ENCODE results near the gene MASP2. TPM values are rescaled to one million over a fixed set of nuclear protein-coding genes. Genes with fewer than 3 reads are reported as not detected.
"Not testable (repeated sequence)": the region's sequence is repeated elsewhere in the genome, so short reads cannot be mapped to it uniquely, and the experiment has no call there.

The MASP2 gene
- total RNA-seq, 1 donor from 2014 or later: not detected

DNA sequence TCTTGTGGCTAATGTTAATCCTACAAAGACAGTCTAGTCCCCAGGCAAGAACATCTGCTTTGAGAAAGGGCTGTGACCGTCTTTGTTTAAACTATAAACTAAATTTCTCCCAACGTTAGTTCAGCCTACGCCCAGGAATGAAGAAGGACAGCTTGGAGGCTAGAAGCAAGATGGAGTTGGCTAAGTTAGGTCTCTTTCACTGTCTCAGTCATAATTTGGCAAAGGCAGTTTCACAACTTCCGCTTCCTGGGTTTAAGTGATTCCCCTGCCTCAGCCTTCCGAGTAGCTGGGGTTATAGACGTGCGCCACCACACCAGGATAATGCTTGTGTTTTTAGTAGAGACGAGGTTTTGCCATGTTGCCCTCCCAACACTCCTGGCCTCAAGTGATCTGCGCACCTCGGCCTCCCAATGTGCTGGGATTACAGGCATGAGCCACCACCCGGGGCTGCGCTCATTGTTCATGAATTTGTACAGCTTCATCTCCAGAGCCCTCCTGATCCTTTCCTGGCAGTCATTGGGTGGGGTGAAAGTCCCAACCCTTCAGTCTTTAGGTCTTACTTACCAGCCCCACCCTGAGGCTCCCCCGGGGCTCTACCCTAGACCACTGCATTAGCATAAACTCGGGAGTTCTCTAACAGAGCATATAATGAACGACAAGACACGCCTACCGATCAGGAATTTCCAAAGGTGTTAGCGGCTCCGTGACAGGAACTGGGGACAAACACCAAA, 4.9 kb upstream of the MASP2 start:
- intact Hi-C loops (cut with micrococcal nuclease): no loop called here
- H3K27ac ChIP-seq (replicated peaks): no peak overlapping the region
- H3K9me3 ChIP-seq (replicated peaks): no peaks in the 10 kb centered on the region
- DNase-seq: no peak
- H3K4me1 ChIP-seq: peaks cover 6% of the 10 kb centered on the region
- no peak for TF ChIP-seq CTCF (IDR thresholded peaks at IDR 0.05; ENCODE audit: borderline replicate concordance)
- peaks cover 8% of the 10 kb centered on the region for H3K27me3 ChIP-seq (ENCODE audit: low read depth)
- H3K36me3 ChIP-seq: peaks cover 24% of the 10 kb centered on the region
- H3K4me3 ChIP-seq: no peak overlapping the region

DNA sequence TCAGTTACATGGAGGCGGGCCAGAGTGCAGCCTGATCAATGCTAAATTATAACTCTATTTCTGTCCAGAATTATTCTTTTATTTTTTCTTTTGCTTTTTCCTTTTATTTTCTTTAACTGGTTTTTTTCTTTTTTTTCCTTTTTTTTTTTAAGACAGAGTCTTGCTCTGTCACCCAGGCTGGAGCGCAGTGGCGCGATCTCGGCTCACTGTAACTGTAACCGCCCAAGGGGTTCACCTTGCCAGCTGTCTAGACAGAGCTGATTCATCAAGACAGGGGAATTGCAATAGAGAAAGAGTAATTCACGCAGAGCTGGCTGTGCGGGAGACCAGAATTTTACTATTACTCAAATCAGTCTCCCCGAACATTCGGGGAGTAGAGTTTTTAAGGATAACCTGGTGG, 4.1 kb upstream of the MASP2 start:
- H3K27me3 ChIP-seq (ENCODE audit: low read depth); H3K27ac ChIP-seq (replicated peaks); intact Hi-C loops (cut with micrococcal nuclease); DNase-seq; H3K4me1 ChIP-seq; H3K4me3 ChIP-seq; H3K9me3 ChIP-seq (replicated peaks): not testable (repeated sequence)
- peaks cover 16% of the 10 kb centered on the region for H3K36me3 ChIP-seq

DNA sequence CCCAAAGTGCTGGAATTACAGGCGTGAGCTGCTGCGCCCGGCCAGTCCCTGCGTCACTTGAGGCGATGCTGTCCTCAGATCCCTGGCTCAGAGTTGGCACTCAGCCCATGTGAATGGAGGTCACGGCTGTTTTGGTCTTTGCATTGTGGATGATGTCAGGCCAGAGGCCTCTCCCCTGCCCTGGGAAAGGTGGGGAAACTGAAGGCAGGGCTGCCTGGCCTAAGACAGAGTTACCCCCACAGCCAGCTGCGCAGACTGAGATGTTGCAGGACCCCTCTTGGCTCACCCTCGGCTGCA, 821 bp downstream of the MASP2 start:
- DNase-seq: no peak
- intact Hi-C loops (cut with micrococcal nuclease): no loop called here
- H3K36me3 ChIP-seq: no peaks in the 10 kb centered on the region
- H3K27me3 ChIP-seq (ENCODE audit: low read depth): no peaks in the 10 kb centered on the region
- no peaks in the 10 kb centered on the region for H3K4me1 ChIP-seq
- no peak for TF ChIP-seq CTCF (IDR thresholded peaks at IDR 0.05; ENCODE audit: borderline replicate concordance)
- no peak overlapping the region for H3K4me3 ChIP-seq
- H3K27ac ChIP-seq (replicated peaks): no peak overlapping the region
- no peaks in the 10 kb centered on the region for H3K9me3 ChIP-seq (replicated peaks)

DNA sequence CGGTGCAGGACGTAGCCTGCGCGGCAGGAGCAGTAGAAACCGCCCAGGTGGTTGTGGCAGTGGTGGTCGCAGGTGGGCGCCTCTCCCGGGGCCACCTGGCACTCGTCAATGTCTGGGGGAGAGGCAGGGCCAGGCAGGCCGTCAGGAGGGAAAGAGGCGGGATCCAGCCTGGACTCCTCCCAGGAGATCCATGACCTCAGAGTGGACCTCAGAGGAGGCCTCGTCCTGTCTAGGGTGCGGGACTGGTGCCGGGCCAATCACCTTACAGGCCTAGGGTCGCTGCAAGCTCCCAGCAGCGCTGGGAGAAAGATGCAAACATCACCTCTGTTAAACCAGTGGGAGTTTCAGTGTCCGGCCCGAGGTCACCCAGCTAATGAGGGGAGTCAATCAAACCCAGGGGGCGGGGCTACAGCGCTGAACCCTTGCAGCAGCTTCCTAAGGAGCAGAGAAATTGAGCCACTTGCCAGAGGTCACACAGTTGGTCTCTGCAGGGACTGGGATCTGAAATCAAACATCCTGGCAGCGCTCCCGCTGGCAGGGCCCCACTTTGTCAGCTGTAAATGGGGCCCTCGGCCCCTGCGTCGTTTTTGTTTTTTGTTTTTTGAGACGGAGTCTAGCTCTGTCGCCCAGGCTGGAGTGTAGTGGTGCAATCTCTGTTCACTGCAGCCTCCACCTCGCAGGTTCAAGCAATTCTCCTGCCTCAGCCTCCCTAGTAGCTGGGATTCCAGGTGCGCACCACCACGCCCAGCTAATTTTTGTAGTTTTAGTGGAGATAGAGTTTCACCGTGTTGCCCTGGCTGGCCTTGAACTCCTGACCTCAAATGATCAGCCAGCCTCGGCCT, 1.4 kb downstream of the MASP2 start:
- Histone ChIP-seq H3K27ac (replicated peaks) (no peak overlapping the region), H3K27me3 (ENCODE audit: low read depth) (no peaks in the 10 kb centered on the region), H3K4me3 (no peak overlapping the region), H3K9me3 (replicated peaks) (no peaks in the 10 kb centered on the region), H3K36me3 (no peaks in the 10 kb centered on the region), H3K4me1 (no peaks in the 10 kb centered on the region)
- intact Hi-C loops (cut with micrococcal nuclease): no loop called here
- no peak for TF ChIP-seq CTCF (IDR thresholded peaks at IDR 0.05; ENCODE audit: borderline replicate concordance)
- DNase-seq: no peak

- no peaks in the 10 kb centered on the region for H3K4me1 ChIP-seq
- no peaks in the 10 kb centered on the region for H3K9me3 ChIP-seq (replicated peaks)
- H3K27ac ChIP-seq (replicated peaks): no peak overlapping the region
- H3K27me3 ChIP-seq (ENCODE audit: low read depth): no peaks in the 10 kb centered on the region
- H3K36me3 ChIP-seq: no peaks in the 10 kb centered on the region
- H3K4me3 ChIP-seq: no peak overlapping the region
- TF ChIP-seq CTCF (IDR thresholded peaks at IDR 0.05; ENCODE audit: borderline replicate concordance): no peak
- intact Hi-C loops (cut with micrococcal nuclease): no loop called here
- no peak for DNase-seq
These were observed 2.1 kb downstream of the MASP2 start for GRCh38 chr1:11044849-11045427.
